ENCODE data around the gene TMEM114.

The TMEM114 gene

DNA sequence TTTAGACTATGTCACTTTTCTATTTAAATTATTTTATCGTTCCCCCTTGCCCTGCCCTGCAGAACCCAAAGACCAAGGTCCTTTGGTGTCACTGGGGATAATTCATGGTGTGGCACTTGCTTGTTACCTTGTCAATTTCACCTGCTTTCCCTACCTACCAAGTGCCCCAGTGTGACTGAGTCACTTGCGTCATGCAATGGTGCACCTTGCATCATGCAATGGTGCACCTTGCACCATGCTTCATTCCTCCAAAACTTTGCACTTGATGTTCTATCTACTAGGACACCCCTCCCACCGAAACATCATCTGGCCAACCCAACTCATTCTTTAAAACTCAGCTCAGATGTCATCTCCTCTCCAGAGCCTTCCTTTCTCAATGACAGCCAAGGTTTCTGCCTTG, 47.1 kb downstream of the TMEM114 start:
- no peak for DNase-seq (ENCODE audit: extremely low read depth, insufficient read length)
- Histone ChIP-seq H3K27me3 (replicated peaks; ENCODE audit: control insufficient read depth, insufficient read depth, low read length) (no peaks in the 10 kb centered on the region), H3K4me3 (replicated peaks; ENCODE audit: low read depth, low read length) (no peak overlapping the region), H3K36me3 (ENCODE audit: control insufficient read depth, insufficient read depth, low read length) (no peaks in the 10 kb centered on the region)
- TF ChIP-seq, protein P1, sequence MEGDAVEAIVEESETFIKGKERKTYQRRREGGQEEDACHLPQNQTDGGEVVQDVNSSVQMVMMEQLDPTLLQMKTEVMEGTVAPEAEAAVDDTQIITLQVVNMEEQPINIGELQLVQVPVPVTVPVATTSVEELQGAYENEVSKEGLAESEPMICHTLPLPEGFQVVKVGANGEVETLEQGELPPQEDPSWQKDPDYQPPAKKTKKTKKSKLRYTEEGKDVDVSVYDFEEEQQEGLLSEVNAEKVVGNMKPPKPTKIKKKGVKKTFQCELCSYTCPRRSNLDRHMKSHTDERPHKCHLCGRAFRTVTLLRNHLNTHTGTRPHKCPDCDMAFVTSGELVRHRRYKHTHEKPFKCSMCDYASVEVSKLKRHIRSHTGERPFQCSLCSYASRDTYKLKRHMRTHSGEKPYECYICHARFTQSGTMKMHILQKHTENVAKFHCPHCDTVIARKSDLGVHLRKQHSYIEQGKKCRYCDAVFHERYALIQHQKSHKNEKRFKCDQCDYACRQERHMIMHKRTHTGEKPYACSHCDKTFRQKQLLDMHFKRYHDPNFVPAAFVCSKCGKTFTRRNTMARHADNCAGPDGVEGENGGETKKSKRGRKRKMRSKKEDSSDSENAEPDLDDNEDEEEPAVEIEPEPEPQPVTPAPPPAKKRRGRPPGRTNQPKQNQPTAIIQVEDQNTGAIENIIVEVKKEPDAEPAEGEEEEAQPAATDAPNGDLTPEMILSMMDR (IDR thresholded peaks at IDR 0.05; ENCODE audit: insufficient read depth, low read length, poor library complexity, severe bottlenecking) = no peak

DNA sequence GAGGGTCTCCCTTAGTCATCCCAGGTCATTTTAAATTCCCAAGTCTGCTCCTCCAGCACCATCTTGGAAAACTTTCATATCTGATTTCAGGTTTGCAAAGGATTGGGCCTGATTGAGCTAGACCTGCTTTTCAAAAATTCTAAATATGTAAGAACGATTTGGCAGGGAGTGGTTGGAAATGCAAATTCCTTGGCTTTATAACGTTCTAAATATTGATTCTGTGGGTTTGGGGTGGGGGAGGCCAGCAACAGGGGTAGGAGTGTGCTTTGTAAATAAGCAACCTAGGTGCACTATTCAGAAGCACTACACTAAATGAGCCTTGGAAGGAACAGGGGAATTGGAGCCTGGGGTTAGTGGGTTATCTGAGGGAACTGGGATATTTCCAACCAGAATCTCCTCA, 47.9 kb downstream of the TMEM114 start:
- Histone ChIP-seq H3K4me3 (replicated peaks; ENCODE audit: low read depth, low read length) (no peak overlapping the region), H3K36me3 (ENCODE audit: control insufficient read depth, insufficient read depth, low read length) (no peaks in the 10 kb centered on the region), H3K27me3 (replicated peaks; ENCODE audit: control insufficient read depth, insufficient read depth, low read length) (no peaks in the 10 kb centered on the region)
- TF ChIP-seq, protein P1 (IDR thresholded peaks at IDR 0.05; ENCODE audit: insufficient read depth, low read length, poor library complexity, severe bottlenecking) = no peak
- no peak for DNase-seq (ENCODE audit: extremely low read depth, insufficient read length)

DNA sequence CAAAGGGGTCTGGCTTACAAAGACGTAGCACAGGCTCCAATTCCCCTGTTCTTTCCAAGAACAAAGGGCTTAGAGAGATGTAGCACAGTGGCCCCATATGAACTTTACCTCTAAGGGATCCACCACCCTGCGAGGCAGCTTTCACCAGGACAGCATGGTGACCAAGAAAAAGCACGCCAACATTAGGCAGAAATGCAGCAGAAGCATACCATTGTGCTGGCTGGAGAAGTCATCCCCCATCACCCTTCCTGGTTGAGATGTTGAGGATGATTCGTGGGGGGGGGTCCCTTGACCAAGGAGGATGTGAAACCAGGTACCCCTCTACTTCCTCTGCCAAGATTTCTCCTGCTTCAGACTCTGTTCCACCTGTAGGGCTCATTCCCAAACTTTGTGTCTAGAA, 48.4 kb downstream of the TMEM114 start:
- no peak for DNase-seq (ENCODE audit: extremely low read depth, insufficient read length)

DNA sequence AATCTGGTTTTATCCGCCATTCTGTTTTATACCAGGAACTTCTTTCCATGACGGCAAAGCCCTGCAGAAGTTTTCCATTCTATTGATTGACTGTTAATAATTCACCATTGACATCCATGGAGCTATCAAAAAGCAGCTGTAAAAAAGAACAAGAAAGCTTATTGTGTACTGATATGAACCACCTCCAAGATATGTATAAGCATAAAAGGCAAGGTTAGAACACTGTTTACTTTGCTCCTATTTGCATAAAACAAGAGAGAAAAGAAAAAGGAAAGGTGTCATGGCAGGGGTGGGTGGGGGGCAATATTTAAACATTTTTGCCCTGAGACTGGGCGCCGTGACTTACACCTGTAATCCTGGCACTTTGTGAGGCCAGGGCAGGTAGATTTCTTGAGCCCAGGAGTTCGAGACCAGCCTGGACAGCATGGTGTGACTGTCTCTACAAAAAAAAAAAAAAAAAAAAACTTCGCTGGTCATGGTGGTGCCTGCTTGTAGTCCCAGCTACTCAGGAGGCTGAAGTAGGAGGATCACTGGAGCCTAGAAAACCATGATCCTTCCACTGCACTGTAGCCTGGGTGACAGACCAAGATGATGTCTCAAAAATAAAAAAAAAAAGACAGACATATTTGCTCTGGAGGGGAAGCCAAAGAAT, 52.5 kb downstream of the TMEM114 start:
- TF ChIP-seq, protein P1 (IDR thresholded peaks at IDR 0.05; ENCODE audit: insufficient read depth, low read length, poor library complexity, severe bottlenecking) = no peak

More for the DNA sequence above, 48.4 kb downstream of the TMEM114 start:
- Histone ChIP-seq H3K4me3 (replicated peaks; ENCODE audit: low read depth, low read length) (no peak overlapping the region), H3K36me3 (ENCODE audit: control insufficient read depth, insufficient read depth, low read length) (no peaks in the 10 kb centered on the region), H3K27me3 (replicated peaks; ENCODE audit: control insufficient read depth, insufficient read depth, low read length) (no peaks in the 10 kb centered on the region)
- TF ChIP-seq, protein P1 (IDR thresholded peaks at IDR 0.05; ENCODE audit: insufficient read depth, low read length, poor library complexity, severe bottlenecking) = no peak

DNA sequence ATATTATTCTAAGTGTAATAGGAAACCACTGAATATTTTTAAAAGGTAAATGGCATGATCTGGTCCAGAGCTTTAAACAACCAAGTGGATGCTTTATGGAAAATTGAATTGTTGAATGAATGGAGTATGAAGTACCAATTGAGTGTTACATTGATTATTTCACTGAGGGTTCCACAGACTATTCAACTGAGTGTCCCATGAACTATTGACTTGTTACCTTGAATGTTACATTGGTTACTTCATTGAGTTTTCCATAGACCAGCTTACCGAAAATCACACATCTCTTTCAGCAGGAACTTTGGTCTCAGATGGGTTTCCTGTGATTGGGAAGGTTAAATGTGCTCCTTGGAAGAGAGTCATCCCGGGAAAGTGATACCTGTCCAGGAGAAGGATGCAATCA, 56.8 kb downstream of the TMEM114 start:
- Histone ChIP-seq H3K27me3 (replicated peaks; ENCODE audit: control insufficient read depth, insufficient read depth, low read length) (no peaks in the 10 kb centered on the region), H3K4me3 (replicated peaks; ENCODE audit: low read depth, low read length) (no peak overlapping the region), H3K36me3 (ENCODE audit: control insufficient read depth, insufficient read depth, low read length) (no peaks in the 10 kb centered on the region)
- no peak for DNase-seq (ENCODE audit: extremely low read depth, insufficient read length)
- TF ChIP-seq, protein P1 (IDR thresholded peaks at IDR 0.05; ENCODE audit: insufficient read depth, low read length, poor library complexity, severe bottlenecking) = no peak

More for the DNA sequence above, 52.5 kb downstream of the TMEM114 start:
- H3K27me3 ChIP-seq (replicated peaks; ENCODE audit: control insufficient read depth, insufficient read depth, low read length) = no peaks in the 10 kb centered on the region
- H3K36me3 ChIP-seq (ENCODE audit: control insufficient read depth, insufficient read depth, low read length) = no peaks in the 10 kb centered on the region
- no peak overlapping the region for H3K4me3 ChIP-seq (replicated peaks; ENCODE audit: low read depth, low read length)
- DNase-seq (ENCODE audit: extremely low read depth, insufficient read length) = no peak

Measured in GM06990 (cell line).